Stomach smooth muscle (tissue), 2 donors: Measurements from ENCODE around the gene DYNC1I1.

ENCODE experiments used
- H3K27ac ChIP-seq: one replicate; pipeline ENCODE4 v1.7.0; 2013; ENCODE audit warnings: mild to moderate bottlenecking, low read length, inconsistent platforms
- H3K27me3 ChIP-seq, 2 donors: one replicate each; pipeline ENCODE4 v1.7.0; 2013; ENCODE audit warnings: low read length in 2 of 2; ENCODE audit not compliant: insufficient read depth in 2 of 2, control insufficient read depth in 1 of 2
- H3K36me3 ChIP-seq, 2 donors: one replicate each; pipeline ENCODE4 v1.7.0; 2013; ENCODE audit warnings: low read length in 2 of 2; ENCODE audit not compliant: control insufficient read depth in 2 of 2, insufficient read depth in 2 of 2
- H3K4me1 ChIP-seq: one replicate; pipeline ENCODE4 v1.7.0; 2013; ENCODE audit warnings: low read length; ENCODE audit not compliant: control insufficient read depth, insufficient read depth
- H3K4me3 ChIP-seq, 2 donors: one replicate each; pipeline ENCODE4 v1.7.0; 2013; ENCODE audit warnings: low read length in 2 of 2
- H3K9ac ChIP-seq, 2 donors: one replicate each; pipeline ENCODE4 v1.7.0; 2013; ENCODE audit warnings: low read length in 2 of 2, mild to moderate bottlenecking in 1 of 2
- H3K9me3 ChIP-seq, 2 donors: one replicate each; pipeline ENCODE4 v1.7.0; 2013; ENCODE audit warnings: low read length in 2 of 2; ENCODE audit not compliant: control insufficient read depth in 2 of 2
- donor health status: healthy.
- donor health status: Pancreatic carcinoma.

DYNC1I1 gene

DNA sequence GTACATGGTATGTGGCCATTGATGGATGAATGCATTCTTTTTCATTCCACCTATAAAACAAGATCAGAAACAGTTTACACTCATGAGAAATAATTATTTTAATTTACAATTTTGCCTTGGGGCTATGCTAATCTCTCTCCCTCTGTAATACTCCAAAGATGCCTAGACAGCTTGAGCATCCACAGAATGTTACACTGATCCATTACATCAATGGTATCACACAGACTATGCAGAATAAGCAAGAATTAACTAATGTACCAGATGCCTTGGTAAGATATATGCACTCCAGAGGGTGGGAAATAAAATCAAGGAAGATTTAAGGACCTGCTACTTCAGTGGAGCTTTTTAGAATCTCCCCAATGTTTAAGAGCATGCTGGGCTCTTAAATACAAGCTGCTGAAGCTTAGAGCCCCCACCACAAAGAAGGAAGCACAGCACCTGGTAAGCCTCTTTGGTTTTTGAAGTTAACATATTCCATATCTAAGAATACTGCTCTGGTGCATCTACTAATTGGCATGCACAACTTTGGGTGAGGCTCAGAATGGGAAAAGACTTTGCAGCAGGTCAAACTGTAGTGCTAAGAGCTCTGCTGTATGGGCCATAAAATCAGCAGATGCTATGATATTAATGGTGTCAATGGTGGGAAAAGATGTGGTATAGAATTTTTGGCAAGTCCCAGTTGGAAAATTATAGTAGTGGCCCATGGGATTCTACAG lies 329.9 kb downstream of the DYNC1I1 start:
- H3K4me3 ChIP-seq = no peak overlapping the region
- no peak overlapping the region for H3K27ac ChIP-seq
- H3K4me1 ChIP-seq = no peaks in the 10 kb centered on the region
- peaks cover 4 to 5% of the 10 kb centered on the region in 2 donors for H3K9me3 ChIP-seq
- H3K9ac ChIP-seq = no peak overlapping the region
- no peaks in the 10 kb centered on the region for H3K27me3 ChIP-seq
- no peaks in the 10 kb centered on the region for H3K36me3 ChIP-seq

DNA sequence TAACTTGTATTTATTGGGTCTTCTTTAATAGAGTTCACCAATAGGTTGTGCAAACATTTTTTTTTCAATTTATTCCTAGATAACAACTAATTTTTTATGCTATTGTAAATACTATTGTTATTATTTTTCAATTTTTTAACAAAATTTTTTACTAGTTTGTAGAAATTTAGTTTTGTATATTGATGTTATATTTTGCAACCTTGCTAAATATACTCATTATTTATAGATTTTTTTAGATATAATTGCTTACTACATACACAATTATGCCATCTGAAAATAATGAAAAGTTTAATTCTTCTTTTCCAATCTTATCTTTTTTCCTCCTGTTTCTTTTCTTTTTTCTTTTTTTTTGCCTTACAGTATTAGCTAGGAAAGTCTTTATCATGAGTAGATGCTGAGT lies 332.6 kb downstream of the DYNC1I1 start:
- no peak overlapping the region for H3K27ac ChIP-seq
- H3K4me1 ChIP-seq = no peaks in the 10 kb centered on the region
- H3K9me3 ChIP-seq = peaks cover 0 to 1% of the 10 kb centered on the region in 2 donors
- H3K27me3 ChIP-seq = no peaks in the 10 kb centered on the region
- H3K9ac ChIP-seq = no peak overlapping the region
- H3K4me3 ChIP-seq = no peak overlapping the region
- H3K36me3 ChIP-seq = no peaks in the 10 kb centered on the region

DNA sequence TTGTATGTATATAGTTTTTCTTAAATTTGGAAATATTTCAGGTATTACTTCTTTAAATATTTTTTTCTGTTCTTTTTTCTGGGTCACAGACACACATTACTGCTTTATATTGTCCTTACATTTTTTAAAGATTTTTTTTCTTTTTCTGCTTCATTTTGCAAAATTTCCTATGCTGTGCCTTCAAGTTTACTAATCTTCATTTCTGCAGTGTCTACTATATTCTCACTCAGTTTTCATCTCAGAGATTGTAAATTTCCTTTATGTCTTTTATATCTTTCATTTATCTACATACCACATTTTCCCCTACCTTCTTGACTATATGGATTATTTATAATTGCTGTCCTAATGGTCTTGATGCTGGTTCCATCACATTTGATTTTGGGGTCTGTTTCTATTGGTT lies 339.1 kb downstream of the DYNC1I1 start:
- no peaks in the 10 kb centered on the region for H3K9me3 ChIP-seq
- H3K27ac ChIP-seq = no peak overlapping the region
- no peak overlapping the region for H3K4me3 ChIP-seq
- H3K4me1 ChIP-seq = no peaks in the 10 kb centered on the region
- H3K36me3 ChIP-seq = no peaks in the 10 kb centered on the region
- no peaks in the 10 kb centered on the region for H3K27me3 ChIP-seq
- no peak overlapping the region for H3K9ac ChIP-seq

DNA sequence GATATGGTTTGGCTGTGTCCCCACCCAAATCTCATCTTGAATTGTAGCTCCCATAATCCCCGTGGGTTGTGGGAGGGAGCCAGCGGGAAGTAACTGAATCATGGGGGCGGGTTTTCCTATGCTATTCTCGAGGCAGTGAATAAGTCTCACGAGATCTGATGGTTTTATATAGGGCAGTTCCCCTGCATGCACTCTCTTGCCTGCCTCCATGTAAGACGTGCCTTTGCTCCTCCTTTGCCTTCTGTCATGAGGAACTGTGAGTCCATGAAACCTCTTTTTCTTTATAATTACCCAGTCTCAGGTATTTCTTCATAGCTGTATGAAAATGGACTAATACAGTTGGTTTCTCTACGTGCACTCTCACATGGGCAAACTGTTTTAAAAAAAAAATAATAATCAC lies 341.8 kb downstream of the DYNC1I1 start:
- H3K4me3 ChIP-seq = no peak overlapping the region
- no peaks in the 10 kb centered on the region for H3K36me3 ChIP-seq
- H3K9ac ChIP-seq = no peak overlapping the region
- no peaks in the 10 kb centered on the region for H3K4me1 ChIP-seq
- H3K27me3 ChIP-seq = no peaks in the 10 kb centered on the region
- H3K27ac ChIP-seq = no peak overlapping the region
- no peaks in the 10 kb centered on the region for H3K9me3 ChIP-seq

DNA sequence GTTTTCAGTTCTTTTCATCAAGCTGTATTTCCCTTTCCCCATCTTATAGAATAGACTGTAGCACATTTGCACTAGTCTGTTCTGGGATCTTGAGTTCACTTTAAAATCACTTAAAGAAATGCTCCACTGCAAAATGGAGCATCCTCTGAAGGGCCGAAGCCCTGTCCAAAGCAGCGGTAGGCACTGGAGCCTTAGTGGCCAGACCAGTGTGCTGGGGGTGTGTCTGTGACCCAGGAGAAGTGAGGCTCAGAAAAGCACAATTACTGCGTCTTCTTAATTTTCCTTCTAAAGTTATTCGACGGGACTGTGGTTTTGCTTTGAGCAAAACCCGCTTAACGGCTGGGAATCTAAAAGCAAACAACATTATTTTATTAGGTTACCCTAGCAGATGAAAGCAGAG lies 343.8 kb downstream of the DYNC1I1 start:
- Histone ChIP-seq H3K36me3 (peaks cover 3 to 6% of the 10 kb centered on the region in 2 donors), H3K9ac (no peak overlapping the region), H3K27ac (no peak overlapping the region), H3K4me1 (no peaks in the 10 kb centered on the region), H3K27me3 (no peaks in the 10 kb centered on the region), H3K9me3 (no peaks in the 10 kb centered on the region), H3K4me3 (no peak overlapping the region)

DNA sequence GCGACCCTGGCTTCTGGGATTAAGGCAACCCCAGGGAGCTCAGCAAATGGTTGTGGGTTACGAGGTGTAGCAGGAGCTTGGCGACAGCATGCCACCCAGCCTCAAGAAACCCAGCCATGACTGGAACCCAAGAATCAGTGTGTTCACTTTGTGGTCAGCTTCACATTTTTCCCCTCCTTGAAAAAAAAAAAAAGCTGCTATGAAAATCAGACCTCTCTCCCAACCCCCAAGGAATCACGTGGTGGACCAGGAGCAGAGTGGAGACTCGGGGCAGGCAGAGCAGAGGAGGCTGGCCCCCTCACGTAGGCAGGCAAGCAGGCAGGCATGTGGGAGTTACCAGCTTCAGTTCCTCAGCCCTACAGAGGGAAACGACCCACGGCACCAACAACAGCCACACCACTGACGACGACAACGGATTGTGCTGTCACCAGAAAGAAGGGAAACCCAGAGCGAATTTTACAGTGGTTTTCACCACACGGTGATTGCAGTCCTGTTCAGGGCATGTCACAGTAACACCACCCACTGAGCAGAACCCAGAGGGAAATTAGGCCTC lies 346.2 kb downstream of the DYNC1I1 start:
- Histone ChIP-seq H3K27ac (no peak overlapping the region), H3K36me3 (peaks cover 3 to 15% of the 10 kb centered on the region in 2 donors), H3K27me3 (no peaks in the 10 kb centered on the region), H3K9ac (no peak overlapping the region), H3K9me3 (no peaks in the 10 kb centered on the region), H3K4me1 (no peaks in the 10 kb centered on the region), H3K4me3 (no peak overlapping the region)

DNA sequence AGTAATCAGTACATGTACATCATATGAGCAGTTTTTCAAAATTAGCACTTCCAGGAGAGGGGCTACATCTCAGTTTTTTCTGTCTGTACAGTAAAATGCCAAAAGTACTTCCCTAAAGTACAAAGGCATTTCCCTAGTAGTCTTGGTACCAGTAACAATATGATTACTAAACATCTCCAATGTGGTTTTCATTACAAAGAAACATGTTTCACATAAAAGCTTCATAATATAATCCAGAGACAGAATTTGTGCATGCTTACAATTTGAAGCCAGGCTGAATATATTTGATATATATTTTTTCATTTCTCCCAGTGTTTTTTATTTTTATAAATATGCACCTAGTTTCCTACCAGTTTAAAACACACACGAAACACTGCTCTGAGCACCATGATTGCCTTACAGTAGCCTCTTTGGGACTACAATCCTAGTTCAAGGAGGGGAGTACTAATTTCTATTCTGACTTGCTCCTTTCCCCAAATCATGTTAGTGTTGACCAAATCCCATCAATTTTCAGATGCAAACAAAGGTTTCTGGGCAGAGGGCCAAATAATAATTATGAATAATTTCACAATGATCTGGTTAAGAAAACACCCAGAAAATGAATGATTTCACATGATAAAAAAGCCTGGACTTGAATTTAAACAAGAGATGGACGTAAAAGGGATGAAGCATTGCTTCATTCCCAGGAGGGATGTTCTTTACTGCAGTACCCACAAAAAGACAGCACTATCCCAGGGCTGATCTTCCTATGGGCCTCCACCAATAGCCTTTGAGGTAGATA lies 348.3 kb downstream of the DYNC1I1 start:
- H3K4me3 ChIP-seq = no peak overlapping the region
- H3K27ac ChIP-seq = no peak overlapping the region
- peaks cover 3 to 18% of the 10 kb centered on the region in 2 donors for H3K36me3 ChIP-seq
- no peaks in the 10 kb centered on the region for H3K27me3 ChIP-seq
- H3K9me3 ChIP-seq = no peaks in the 10 kb centered on the region
- H3K4me1 ChIP-seq = no peaks in the 10 kb centered on the region
- H3K9ac ChIP-seq = no peak overlapping the region

DNA sequence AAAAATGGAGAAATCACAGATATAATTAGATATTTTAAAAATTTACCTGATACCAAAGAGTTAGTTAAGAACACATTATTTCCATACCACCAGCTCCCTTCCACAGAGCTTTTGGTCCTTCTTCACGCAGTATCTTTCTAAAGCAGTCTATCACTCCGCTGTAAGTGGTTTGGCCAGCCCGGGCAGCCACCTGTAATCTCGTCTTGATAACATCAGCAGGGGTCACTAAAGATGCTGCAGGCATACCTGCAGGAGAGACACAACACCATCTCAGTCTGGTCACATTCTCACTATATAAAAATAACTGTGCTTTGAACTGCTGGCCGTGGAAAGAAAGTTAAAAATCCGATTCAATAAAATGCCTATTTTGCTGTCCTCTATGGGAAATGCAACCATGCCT lies 349.4 kb downstream of the DYNC1I1 start:
- Histone ChIP-seq H3K27ac (no peak overlapping the region), H3K9ac (no peak overlapping the region), H3K4me1 (no peaks in the 10 kb centered on the region), H3K27me3 (no peaks in the 10 kb centered on the region), H3K4me3 (no peak overlapping the region), H3K9me3 (no peaks in the 10 kb centered on the region), H3K36me3 (peaks cover 3 to 18% of the 10 kb centered on the region in 2 donors)

DNA sequence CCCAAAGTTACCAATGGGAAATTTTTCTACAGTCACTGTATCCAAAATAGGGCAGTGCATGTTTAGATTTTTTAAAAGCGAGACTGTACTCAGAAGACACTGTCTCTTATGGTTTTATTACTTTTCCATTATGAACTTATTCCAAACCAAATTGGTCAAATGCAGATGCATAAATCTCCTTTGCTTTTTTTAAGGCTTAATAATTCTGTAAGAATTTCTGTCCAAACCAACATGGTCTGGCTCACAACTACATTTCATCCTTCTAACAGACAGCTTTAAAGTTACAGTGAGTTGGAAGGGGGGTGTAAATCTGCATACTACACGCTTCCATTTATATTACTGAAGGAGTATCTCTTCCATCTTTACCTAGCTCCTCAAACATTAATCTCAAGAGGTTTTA lies 350.4 kb downstream of the DYNC1I1 start:
- H3K4me1 ChIP-seq = no peaks in the 10 kb centered on the region
- no peaks in the 10 kb centered on the region for H3K27me3 ChIP-seq
- H3K27ac ChIP-seq = no peak overlapping the region
- peaks cover 3 to 18% of the 10 kb centered on the region in 2 donors for H3K36me3 ChIP-seq
- no peaks in the 10 kb centered on the region for H3K9me3 ChIP-seq
- H3K4me3 ChIP-seq = no peak overlapping the region
- H3K9ac ChIP-seq = no peak overlapping the region

DNA sequence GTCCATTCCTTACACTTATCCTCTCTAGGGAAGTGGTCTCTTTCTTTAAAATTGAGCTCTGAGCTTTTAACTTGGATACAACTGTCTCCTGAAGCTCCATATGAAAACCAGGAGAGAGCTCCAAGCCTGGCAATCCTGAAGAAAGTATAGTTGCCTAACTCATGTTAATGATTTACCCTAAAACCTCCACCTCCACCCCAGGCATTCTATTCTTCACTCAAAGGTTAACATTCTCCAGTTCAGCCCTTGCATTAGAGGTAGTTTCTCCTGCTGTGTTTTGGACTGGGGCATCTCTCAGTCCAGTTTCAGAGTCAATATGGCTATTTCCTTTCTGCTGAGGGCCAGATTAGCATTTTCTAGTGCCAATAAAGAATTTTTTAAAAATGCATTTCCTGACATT lies 354.0 kb downstream of the DYNC1I1 start:
- Histone ChIP-seq H3K36me3 (peaks cover 0 to 13% of the 10 kb centered on the region in 2 donors), H3K4me1 (no peaks in the 10 kb centered on the region), H3K4me3 (no peak overlapping the region), H3K9ac (no peak overlapping the region), H3K27me3 (no peaks in the 10 kb centered on the region), H3K9me3 (no peaks in the 10 kb centered on the region), H3K27ac (no peak overlapping the region)

DNA sequence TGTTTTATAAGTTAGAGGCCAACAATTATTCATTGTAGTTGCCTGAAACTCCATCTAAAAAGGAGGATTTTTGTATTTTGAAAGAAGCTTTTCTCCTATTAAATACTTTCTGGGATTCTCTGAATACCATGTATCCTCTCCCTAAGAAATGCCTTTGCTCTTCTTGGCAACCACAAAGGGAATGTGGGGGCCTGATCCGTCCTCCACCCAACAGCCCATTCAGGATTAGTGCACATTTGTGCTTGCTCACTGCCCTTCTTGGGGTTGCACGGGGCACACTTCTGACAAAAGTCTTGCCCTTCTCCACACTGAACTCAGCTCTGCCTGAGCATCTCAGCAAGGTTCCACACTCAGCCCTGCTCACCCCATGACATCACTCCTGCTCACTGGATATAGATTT lies 355.4 kb downstream of the DYNC1I1 start:
- Histone ChIP-seq H3K4me1 (no peaks in the 10 kb centered on the region), H3K9ac (no peak overlapping the region), H3K36me3 (peaks cover 0 to 8% of the 10 kb centered on the region in 2 donors), H3K27me3 (no peaks in the 10 kb centered on the region), H3K9me3 (no peaks in the 10 kb centered on the region), H3K27ac (no peak overlapping the region), H3K4me3 (no peak overlapping the region)
